GM12878 (cell line): ENCODE data around the gene CCL14. TPM values are rescaled to one million over a fixed set of nuclear protein-coding genes. Genes with fewer than 3 reads are reported as not detected.

Source experiments
- ATAC-seq: fragments of 200-7000 bp; cut with Tn5 transposase; 3 replicates; pipeline ENCODE4 v1.9.1; 2020; ENCODE audit warnings: mild to moderate bottlenecking, moderate library complexity
- BruUV-seq: library from RNA; stranded (reverse); fragments of 400-500 nt; replicated peaks from 2 replicates; lab custom pipeline; 2021; lab: Mats Ljungman, UMichigan
- CTCF ChIA-PET: fragments of 300-600 bp; sonication (Branson Sonifier 250); formaldehyde crosslinking; extraction: SDS; loops from one replicate; lab custom pipeline; 2021; ENCODE audit warnings: inconsistent platforms; lab: Yijun Ruan, JAX
- POLR2A ChIA-PET: fragments of 350-600 bp; formaldehyde crosslinking; extraction: SDS; loops from one replicate; lab custom pipeline; 2021; ENCODE audit warnings: inconsistent platforms; lab: Charles Lee
- RAD21 ChIA-PET: fragments of 300-600 bp; sonication (Branson Sonifier 250); formaldehyde crosslinking; loops from one replicate; lab custom pipeline; 2023; ENCODE audit warnings: antibody characterized with exemption; ENCODE audit not compliant: unreplicated experiment; lab: Charles Lee
- SMC1A ChIA-PET: fragments of 300-600 bp; sonication (Branson Sonifier 250); formaldehyde crosslinking; loops from one replicate; lab custom pipeline; 2023; ENCODE audit not compliant: unreplicated experiment, uncharacterized antibody; lab: Charles Lee
- DNase-seq: peaks from one replicate; pipeline ENCODE4 v3.0.0-alpha.2; 2011; ENCODE audit warnings: low read depth, low spot score
- FAIRE-seq: peaks from 3 replicates; lab custom pipeline; 2011; peaks lifted over from hg19 to GRCh38; lab: Jason Lieb, UNC
- H2AFZ ChIP-seq: 2 replicates; pipeline ENCODE4 v1.6.0; 2011; ENCODE audit warnings: low read depth, low read length, control low read depth; ENCODE audit not compliant: control insufficient read depth
- H3K27ac ChIP-seq: 2 replicates; pipeline ENCODE4 v1.5.1; 2011; ENCODE audit warnings: control low read depth; ENCODE audit not compliant: control insufficient read depth, insufficient read depth
- H3K27me3 ChIP-seq, 2 experiments: replicated peaks in 1 of 2; 2 replicates each; pipeline versions ENCODE4 v1.6.0 to v1.6.1; 2011; ENCODE audit warnings: low read length in 1 of 2; ENCODE audit not compliant: control insufficient read depth in 2 of 2, insufficient read depth in 2 of 2
- H3K36me3 ChIP-seq, 2 experiments: 2 replicates each; pipeline ENCODE4 v1.5.1; 2011; ENCODE audit warnings: low read length in 1 of 2; ENCODE audit not compliant: control insufficient read depth in 2 of 2, insufficient read depth in 2 of 2
- H3K4me1 ChIP-seq: 2 replicates; pipeline ENCODE4 v1.6.1; 2011; ENCODE audit warnings: mild to moderate bottlenecking, low read length, moderate library complexity, mixed read lengths; ENCODE audit not compliant: control insufficient read depth, insufficient read depth
- H3K4me2 ChIP-seq: 2 replicates; pipeline ENCODE4 v1.6.0; 2011; ENCODE audit warnings: control low read depth; ENCODE audit not compliant: control insufficient read depth, insufficient read depth
- H3K4me3 ChIP-seq: fragments of 200-600 bp; sonication (generic); 2 replicates; pipeline ENCODE4 v1.5.1; 2016
- H3K79me2 ChIP-seq: 2 replicates; pipeline ENCODE4 v1.6.0; 2011; ENCODE audit warnings: low read length; ENCODE audit not compliant: control insufficient read depth, insufficient read depth
- H3K9ac ChIP-seq: 2 replicates; pipeline ENCODE4 v1.8.0; 2011; ENCODE audit warnings: low read length, control low read depth, mixed read lengths; ENCODE audit not compliant: control insufficient read depth, insufficient read depth
- H3K9me3 ChIP-seq: replicated peaks from 3 replicates; pipeline ENCODE4 v1.5.1; 2011; ENCODE audit warnings: mild to moderate bottlenecking, low read length; ENCODE audit not compliant: control insufficient read depth, insufficient read depth
- H4K20me1 ChIP-seq: 2 replicates; pipeline ENCODE4 v1.6.0; 2011; ENCODE audit not compliant: control insufficient read depth, insufficient read depth
- ATF7 ChIP-seq: fragments of 450-650 bp; IDR thresholded peaks from 2 replicates; pipeline ENCODE4 v1.6.1; 2016; ENCODE audit warnings: low read depth, mild to moderate bottlenecking
- BHLHE40 ChIP-seq, 2 experiments: fragments of 450-650 bp in 1 of 2; IDR thresholded peaks; 2 replicates each; pipeline ENCODE4 v1.6.1; 2011 to 2017; ENCODE audit warnings: low read depth in 2 of 2, borderline replicate concordance in 1 of 2, improper control_type of control experiment in 1 of 2, low read length in 1 of 2, mild to moderate bottlenecking in 1 of 2
- IRF3 ChIP-seq: fragments of 450-650 bp; IDR thresholded peaks from 2 replicates; pipeline ENCODE4 v1.6.1; 2014; ENCODE audit warnings: mild to moderate bottlenecking
- RUNX3 ChIP-seq: IDR thresholded peaks from 2 replicates; pipeline ENCODE4 v1.6.1; 2012; ENCODE audit warnings: low read length, inconsistent platforms
- STAT3 ChIP-seq: IDR thresholded peaks from 2 replicates; pipeline ENCODE4 v1.6.1; 2011; ENCODE audit warnings: low read depth, low read length, improper control_type of control experiment
- TCF12 ChIP-seq: IDR thresholded peaks from 2 replicates; pipeline ENCODE4 v1.6.1; 2011; ENCODE audit warnings: low read depth, mild to moderate bottlenecking, low read length
- ZBTB11 ChIP-seq: fragments of 450-650 bp; formaldehyde crosslinking; IDR thresholded peaks from 2 replicates; pipeline ENCODE4 v1.5.0; 2022; ENCODE audit warnings: mild to moderate bottlenecking, missing genetic modification characterization
- ZBTB4 ChIP-seq: fragments of 450-650 bp; formaldehyde crosslinking; IDR thresholded peaks from 2 replicates; pipeline ENCODE4 v1.4.0; 2022; ENCODE audit warnings: mild to moderate bottlenecking, moderate library complexity
- WGBS: methylation state at CpG from one replicate; pipeline ENCODE4 v1.1.6; 2016; ENCODE audit warnings: low lambda C conversion rate; ENCODE audit not compliant: insufficient replicate concordance, insufficient coverage; ENCODE audit errors: missing lambda C conversion rate; 5-methylcytosine and 5-hydroxymethylcytosine counted together
- in situ Hi-C: fragments of 300-500 bp; cut with MboI; formaldehyde crosslinking; loops from 9 replicates; pipeline ENCODE4 v1.14.3; 2018; ENCODE audit warnings: mixed read lengths
- intact Hi-C: fragments of 100-400 bp; cut with micrococcal nuclease; formaldehyde crosslinking; loops from one replicate; pipeline ENCODE4 v1.14.2; 2022; ENCODE audit not compliant: unreplicated experiment
- polyA plus RNA-seq, 11 experiments: library from polyadenylated mRNA; depleted of rRNA in 4 of 11; unstranded in 6 of 11; stranded (reverse) in 5 of 11; fragments of >200 nt; fragmentation: Nextera tagmentation in 4 of 11; fragmentation: Illumina TruSeq in 1 of 11; extraction: Ambion mirVana in 4 of 11; extraction: Trizol in 1 of 11; gene quantifications; 1 replicate in 1 of 11; 2 replicates in 10 of 11; pipeline versions ENCODE4 v1.2.1 to v1.2.3, GENCODE V29; 2011 to 2016; ENCODE audit warnings: inconsistent platforms in 2 of 11, missing spikeins in 2 of 11, low read depth in 1 of 11
- total RNA-seq, 4 experiments: library from RNA; depleted of rRNA in 3 of 4; stranded (reverse); fragments of >200 nt in 3 of 4; fragmentation: Illumina TruSeq in 1 of 4; extraction: Trizol in 1 of 4; gene quantifications; 2 replicates each; pipeline versions ENCODE4 v1.2.1 to v1.2.3, GENCODE V29; 2013 to 2021
- TF ChIP-seq, protein P1 (sequence below): fragments of 450-650 bp; IDR thresholded peaks from 2 replicates; pipeline ENCODE4 v1.6.1; 2017; ENCODE audit warnings: mild to moderate bottlenecking, moderate library complexity

Gene CCL14
- total and polyA plus RNA-seq, 10 of the 15 experiments (the other 5 are each of a cell fraction or from before 2014, with no cell fraction given) = not detected

GRCh38 chr17:35969558-35970380 lies 16.8 kb downstream of the CCL14 start:
- Histone ChIP-seq H3K27me3 (no peaks in the 10 kb centered on the region), H3K79me2 (no peaks in the 10 kb centered on the region), H4K20me1 (no peaks in the 10 kb centered on the region), H2AFZ (no peak overlapping the region), H3K4me2 (no peak overlapping the region), H3K36me3 (no peaks in the 10 kb centered on the region), H3K4me1 (no peaks in the 10 kb centered on the region), H3K27ac (no peak overlapping the region), H3K4me3 (no peak overlapping the region), H3K9ac (no peak overlapping the region), H3K9me3 (no peaks in the 10 kb centered on the region)
- CTCF ChIA-PET = interaction anchor here (0.6 to 19.0 kb wide), 51 partner anchors 9 to 1474 kb away, joined by 3 to 622 read pairs (median 4); partner anchors contain the start of genes CCL16, CCL23, CCL3 and RDM1
- intact Hi-C loops (loop anchor here (1.0 kb wide), 2 partner anchors 180 to 514 kb away; no protein-coding TSS in a partner anchor), in situ Hi-C loops (loop anchor here (5.0 kb wide), 3 partner anchors 103 to 518 kb away; partner anchors contain the start of gene ZNHIT3)
- ATAC-seq (peak; percentile 92), FAIRE-seq (no peak), DNase-seq (peak; percentile 45)
- WGBS = 21% methylated on average over 8 of the region's 8 CpGs
- RAD21 ChIA-PET = interaction anchor here (0.6 to 17.2 kb wide), 41 partner anchors 8 to 633 kb away, joined by 3 to 342 read pairs (median 5); partner anchors contain the start of genes CCL15, CCL16, CCL3 and CCL4
- POLR2A ChIA-PET = interaction anchor here (0.6 to 1.3 kb wide), 8 partner anchors 16 to 516 kb away, joined by 3 to 5 read pairs (median 3); no protein-coding TSS in a partner anchor
- SMC1A ChIA-PET = interaction anchor here (0.6 to 17.2 kb wide), 49 partner anchors 8 to 633 kb away, joined by 3 to 485 read pairs (median 4); partner anchors contain the start of genes CCL15, CCL16, CCL3 and LYZL6
- BruUV-seq = no TSS peak
- TF ChIP-seq ZBTB4 (CRISPR knock-in tag) (no peak), TCF12 (no peak), BHLHE40 (IDR thresholded peaks at IDR 0.05; ENCODE audit: borderline replicate concordance in 1 of 2, low read depth in 2 of 2, low read length in 1 of 2) (no peak), RUNX3 (peak; percentile 47), STAT3 (no peak), IRF3 (no peak), ZBTB11 (no peak), ATF7 (peak; percentile 49; the same call in 1 of the 2 replicates)
- TF ChIP-seq, protein P1, sequence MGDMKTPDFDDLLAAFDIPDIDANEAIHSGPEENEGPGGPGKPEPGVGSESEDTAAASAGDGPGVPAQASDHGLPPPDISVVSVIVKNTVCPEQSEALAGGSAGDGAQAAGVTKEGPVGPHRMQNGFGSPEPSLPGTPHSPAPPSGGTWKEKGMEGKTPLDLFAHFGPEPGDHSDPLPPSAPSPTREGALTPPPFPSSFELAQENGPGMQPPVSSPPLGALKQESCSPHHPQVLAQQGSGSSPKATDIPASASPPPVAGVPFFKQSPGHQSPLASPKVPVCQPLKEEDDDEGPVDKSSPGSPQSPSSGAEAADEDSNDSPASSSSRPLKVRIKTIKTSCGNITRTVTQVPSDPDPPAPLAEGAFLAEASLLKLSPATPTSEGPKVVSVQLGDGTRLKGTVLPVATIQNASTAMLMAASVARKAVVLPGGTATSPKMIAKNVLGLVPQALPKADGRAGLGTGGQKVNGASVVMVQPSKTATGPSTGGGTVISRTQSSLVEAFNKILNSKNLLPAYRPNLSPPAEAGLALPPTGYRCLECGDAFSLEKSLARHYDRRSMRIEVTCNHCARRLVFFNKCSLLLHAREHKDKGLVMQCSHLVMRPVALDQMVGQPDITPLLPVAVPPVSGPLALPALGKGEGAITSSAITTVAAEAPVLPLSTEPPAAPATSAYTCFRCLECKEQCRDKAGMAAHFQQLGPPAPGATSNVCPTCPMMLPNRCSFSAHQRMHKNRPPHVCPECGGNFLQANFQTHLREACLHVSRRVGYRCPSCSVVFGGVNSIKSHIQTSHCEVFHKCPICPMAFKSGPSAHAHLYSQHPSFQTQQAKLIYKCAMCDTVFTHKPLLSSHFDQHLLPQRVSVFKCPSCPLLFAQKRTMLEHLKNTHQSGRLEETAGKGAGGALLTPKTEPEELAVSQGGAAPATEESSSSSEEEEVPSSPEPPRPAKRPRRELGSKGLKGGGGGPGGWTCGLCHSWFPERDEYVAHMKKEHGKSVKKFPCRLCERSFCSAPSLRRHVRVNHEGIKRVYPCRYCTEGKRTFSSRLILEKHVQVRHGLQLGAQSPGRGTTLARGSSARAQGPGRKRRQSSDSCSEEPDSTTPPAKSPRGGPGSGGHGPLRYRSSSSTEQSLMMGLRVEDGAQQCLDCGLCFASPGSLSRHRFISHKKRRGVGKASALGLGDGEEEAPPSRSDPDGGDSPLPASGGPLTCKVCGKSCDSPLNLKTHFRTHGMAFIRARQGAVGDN = no peak
